ENCODE data around the gene SIRPG.

SIRPG gene

DNA sequence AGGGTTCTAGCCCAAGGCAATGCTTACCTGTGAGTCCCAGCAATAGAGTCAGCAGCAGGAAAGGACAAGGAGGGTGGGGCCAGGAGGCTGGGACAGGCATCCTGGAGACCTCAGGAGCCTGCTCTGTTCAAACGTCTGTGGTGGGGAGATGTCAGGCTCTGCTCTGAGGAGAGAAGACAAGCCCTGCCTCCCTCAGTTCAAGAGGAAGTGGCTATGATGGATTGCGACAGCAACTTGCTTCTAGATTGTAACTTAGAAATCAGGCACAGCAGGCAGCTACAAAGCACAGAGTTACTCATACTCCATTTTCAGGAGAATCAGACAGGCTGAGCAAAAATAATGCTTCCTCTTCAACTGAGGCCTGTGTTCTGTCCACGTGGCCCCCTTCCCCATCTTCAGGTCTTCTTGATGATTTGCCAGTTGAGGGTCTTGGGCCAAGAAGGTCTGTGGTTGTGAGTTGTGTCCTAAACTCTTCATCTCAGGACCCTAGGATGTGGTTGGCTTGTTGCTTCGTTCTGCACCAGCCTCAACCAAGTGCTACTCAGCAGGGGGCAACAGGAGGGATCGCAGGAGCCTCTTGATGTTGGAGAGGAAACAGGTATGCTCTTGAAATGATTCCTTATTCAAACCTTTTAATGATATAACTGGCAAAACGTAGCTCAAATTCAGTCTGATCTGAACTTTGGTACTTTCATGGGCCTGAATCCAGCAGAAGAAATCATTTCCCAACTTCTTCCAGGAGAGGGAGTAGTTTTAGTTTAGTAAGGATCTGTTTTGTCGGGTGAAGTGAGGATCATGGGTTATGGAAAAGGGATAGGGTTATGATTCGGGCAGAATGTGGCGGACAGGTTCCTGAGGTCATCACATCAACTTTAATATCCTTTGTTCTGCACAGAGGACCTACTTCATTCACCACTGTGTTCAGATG, 68.8 kb downstream of the SIRPG start:
- DNase-seq: no peak

DNA sequence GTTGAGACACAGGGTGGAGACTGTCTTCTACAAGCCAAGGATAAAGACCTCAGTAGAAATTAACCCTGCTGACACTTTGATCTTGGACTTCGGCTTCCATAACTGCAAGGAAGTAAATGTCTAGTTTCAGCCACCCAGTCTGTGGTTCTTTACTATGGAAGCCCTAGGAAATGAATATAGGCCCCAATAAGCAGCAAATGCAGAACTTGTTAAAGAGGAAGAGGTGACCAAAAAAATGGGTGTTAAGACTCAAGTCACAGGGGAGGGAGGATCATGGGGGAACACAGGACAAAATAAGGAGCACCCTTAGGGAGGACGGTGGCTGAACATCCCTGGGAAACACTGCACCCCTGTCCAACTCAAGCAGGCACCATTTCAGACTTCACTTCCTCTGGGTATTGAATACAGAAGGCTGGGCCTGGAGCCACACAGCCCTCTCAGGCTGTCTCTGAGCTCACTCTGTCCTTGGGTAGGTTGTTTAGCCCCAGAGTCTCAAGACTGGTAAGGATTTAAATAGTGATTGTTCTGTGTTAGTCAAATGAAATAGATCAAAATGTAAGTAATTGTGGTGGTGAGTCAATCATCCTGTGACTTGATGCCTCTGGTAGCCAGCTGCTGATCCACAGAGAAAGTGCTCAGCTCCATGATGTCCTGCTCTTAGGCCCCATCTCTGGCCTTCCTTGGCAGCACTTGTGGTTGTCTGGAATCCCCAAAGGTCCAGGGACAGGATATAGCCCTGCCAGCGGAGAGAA, 69.6 kb downstream of the SIRPG start:
- no peak for DNase-seq

DNA sequence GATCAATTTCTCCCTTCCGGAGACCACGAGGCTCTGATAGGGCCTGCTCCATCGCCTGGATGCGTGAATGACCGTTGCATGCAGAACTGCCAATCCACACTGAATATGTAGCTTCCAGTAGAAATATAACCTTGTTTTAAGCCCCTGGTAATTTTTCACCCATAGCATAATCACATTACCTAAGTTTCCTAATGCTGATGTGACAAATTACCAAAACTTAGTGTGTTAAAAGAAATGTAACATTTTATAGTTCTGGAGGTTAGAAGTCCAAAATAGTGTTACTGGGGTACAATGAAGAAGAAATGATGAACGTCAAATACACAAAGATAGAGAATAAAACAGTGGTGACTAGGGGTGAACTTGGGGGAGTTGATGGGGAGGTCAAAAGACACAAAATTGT, 78.1 kb downstream of the SIRPG start:
- DNase-seq: no peak

Data from inflammatory macrophage treated with lipopolysaccharide for 1 hour (primary cell).